K562 (cell line): ENCODE data around the gene ZFAND3. TPM values are rescaled to one million over a fixed set of nuclear protein-coding genes. Genes with fewer than 3 reads are reported as not detected.

ENCODE experiments used
- ATAC-seq: fragments of 200-7000 bp; cut with Tn5 transposase; 3 replicates; pipeline ENCODE4 v1.9.1; 2020; ENCODE audit warnings: moderate library complexity
- BruUV-seq: library from RNA; stranded (reverse); fragments of 400-500 nt; replicated peaks from 2 replicates; lab custom pipeline; 2021; lab: Mats Ljungman, UMichigan
- CTCF ChIA-PET: fragments of 300-600 bp; formaldehyde crosslinking; extraction: SDS; loops from one replicate; lab custom pipeline; 2021; ENCODE audit warnings: low intra/inter-chr PET ratio; lab: Yijun Ruan, JAX
- POLR2A ChIA-PET: fragments of 300-600, 350-650 bp; sonication (Branson Sonifier 250); formaldehyde crosslinking; extraction: SDS; loops from one replicate; lab custom pipeline; 2021; ENCODE audit warnings: antibody characterized with exemption, inconsistent platforms; lab: Yijun Ruan, JAX
- DNase-seq, 4 experiments: peaks; one replicate each; pipeline versions ENCODE4 v3.0.0 to v3.0.0-alpha.2; 2011 to 2018; ENCODE audit warnings: low spot score in 3 of 4, mixed read lengths in 3 of 4; ENCODE audit errors: extremely low read depth in 1 of 4
- FAIRE-seq: peaks from 2 replicates; lab custom pipeline; 2011; peaks lifted over from hg19 to GRCh38; lab: Jason Lieb, UNC
- H2AFZ ChIP-seq: 2 replicates; pipeline ENCODE4 v1.6.0; 2011; ENCODE audit warnings: low read depth, low read length, control low read depth, inconsistent platforms
- H3K27ac ChIP-seq: fragments of 200-600 bp; 3 replicates; pipeline ENCODE4 v1.8.0; 2011; ENCODE audit warnings: low read depth, mild to moderate bottlenecking, control low read depth, inconsistent platforms, low read length, moderate library complexity, mixed read lengths; ENCODE audit errors: extremely low read depth
- H3K27me3 ChIP-seq, 2 experiments: fragments of 300-600 bp in 1 of 2; 2 replicates in 1 of 2; 3 replicates in 1 of 2; pipeline versions ENCODE4 v1.6.0 to v1.8.0; 2011; ENCODE audit warnings: inconsistent platforms in 2 of 2, low read length in 2 of 2, mild to moderate bottlenecking in 1 of 2, mixed read lengths in 1 of 2, moderate library complexity in 1 of 2; ENCODE audit not compliant: control insufficient read depth in 2 of 2, insufficient read depth in 2 of 2
- H3K36me3 ChIP-seq: fragments of 300-600 bp; 3 replicates; pipeline ENCODE4 v1.8.0; 2011; ENCODE audit warnings: mild to moderate bottlenecking, low read length, inconsistent platforms; ENCODE audit not compliant: control insufficient read depth, insufficient read depth
- H3K4me1 ChIP-seq, 2 experiments: fragments of 200-600 bp in 1 of 2; replicated peaks in 1 of 2; 2 replicates in 1 of 2; 3 replicates in 1 of 2; pipeline versions ENCODE4 v1.5.1 to v1.8.0; 2011; ENCODE audit warnings: inconsistent platforms in 2 of 2, low read length in 2 of 2, mild to moderate bottlenecking in 1 of 2, mixed read lengths in 1 of 2, moderate library complexity in 1 of 2; ENCODE audit not compliant: control insufficient read depth in 2 of 2, insufficient read depth in 2 of 2
- H3K4me2 ChIP-seq: 2 replicates; pipeline ENCODE4 v1.6.1; 2011; ENCODE audit warnings: low read length, control low read depth, inconsistent platforms, mixed read lengths; ENCODE audit not compliant: insufficient read depth
- H3K4me3 ChIP-seq: fragments of 200-600 bp; sonication (generic), shearing (Covaris generic); 2 replicates; pipeline ENCODE4 v1.5.1; 2016; ENCODE audit warnings: control low read depth, inconsistent platforms
- H3K79me2 ChIP-seq: fragments of 200-600 bp; 3 replicates; pipeline ENCODE4 v1.8.0; 2011; ENCODE audit warnings: low read length, inconsistent platforms; ENCODE audit not compliant: control insufficient read depth, insufficient read depth
- H3K9ac ChIP-seq, 2 experiments: 2 replicates each; pipeline versions ENCODE4 v1.6.0 to v1.6.1; 2011; ENCODE audit warnings: low read depth in 2 of 2, low read length in 2 of 2, control low read depth in 1 of 2, inconsistent platforms in 1 of 2, mild to moderate bottlenecking in 1 of 2, mixed read lengths in 1 of 2; ENCODE audit not compliant: insufficient read depth in 1 of 2
- H3K9me1 ChIP-seq: one replicate; pipeline ENCODE4 v1.6.0; 2011; ENCODE audit warnings: inconsistent platforms, mild to moderate bottlenecking, low read length, moderate library complexity; ENCODE audit not compliant: control insufficient read depth, insufficient read depth
- H3K9me3 ChIP-seq: replicated peaks from 2 replicates; pipeline ENCODE4 v1.5.1; 2011; ENCODE audit warnings: low read depth, low read length, inconsistent platforms; ENCODE audit not compliant: control insufficient read depth, insufficient read depth
- H4K20me1 ChIP-seq: replicated peaks from 2 replicates; pipeline ENCODE4 v1.6.1; 2011; ENCODE audit warnings: low read length, inconsistent platforms, mixed read lengths; ENCODE audit not compliant: control insufficient read depth, insufficient read depth
- EHMT2 ChIP-seq: fragments of 450-650 bp; IDR thresholded peaks from 2 replicates; pipeline ENCODE4 v1.6.1; 2018; ENCODE audit warnings: antibody characterized with exemption
- ETV5 ChIP-seq: sonication (generic); formaldehyde crosslinking; IDR thresholded peaks from 2 replicates; pipeline ENCODE4 v1.4.0; 2020; ENCODE audit warnings: low read depth, mild to moderate bottlenecking, missing genetic modification reagents
- NBN ChIP-seq: fragments of 450-650 bp; IDR thresholded peaks from 2 replicates; pipeline ENCODE4 v1.6.1; 2016; ENCODE audit warnings: low read depth, mild to moderate bottlenecking
- POLR2G ChIP-seq: fragments of 200-400 bp; formaldehyde crosslinking; IDR thresholded peaks from 2 replicates; pipeline ENCODE4 v1.6.1; 2017; ENCODE audit warnings: low read depth, mild to moderate bottlenecking, antibody characterized with exemption, low read length, moderate library complexity
- RFX1 ChIP-seq: fragments of 450-650 bp; IDR thresholded peaks from 2 replicates; pipeline ENCODE4 v1.6.1; 2016; ENCODE audit warnings: mild to moderate bottlenecking, moderate library complexity
- TEAD1 ChIP-seq, 2 experiments: fragments of 450-650 bp in 1 of 2; sonication (generic) in 1 of 2; formaldehyde crosslinking; IDR thresholded peaks; 2 replicates each; pipeline versions ENCODE4 v1.4.0 to v1.8.0; 2020 to 2022; ENCODE audit warnings: mild to moderate bottlenecking in 2 of 2, missing genetic modification reagents in 1 of 2
- ZNF24 ChIP-seq: fragments of 450-650 bp; IDR thresholded peaks from 2 replicates; pipeline ENCODE4 v1.6.1; 2016
- ZNF785 ChIP-seq: fragments of 250-450 bp; sonication (Bioruptor Pico); IDR thresholded peaks from 2 replicates; pipeline ENCODE4 v1.4.0; 2020; ENCODE audit warnings: mild to moderate bottlenecking
- WGBS: fragments of 100-300 bp; shearing (Covaris generic); methylation state at CpG from one replicate; pipeline ENCODE4 v1.1.6; 2016; ENCODE audit warnings: low coverage, mixed read lengths; ENCODE audit not compliant: insufficient coverage; ENCODE audit errors: missing lambda C conversion rate; 5-methylcytosine and 5-hydroxymethylcytosine counted together
- in situ Hi-C: fragments of 300-500 bp; cut with MboI; formaldehyde crosslinking; loops from 4 replicates; pipeline ENCODE4 v1.15.0; 2018; ENCODE audit warnings: inconsistent platforms, mixed read lengths
- intact Hi-C: fragments of 100-400 bp; cut with micrococcal nuclease; formaldehyde crosslinking; loops from 2 replicates; pipeline ENCODE4 v1.14.2; 2022
- polyA plus RNA-seq, 8 experiments: library from polyadenylated mRNA; depleted of rRNA in 4 of 8; stranded (reverse) in 5 of 8; unstranded in 3 of 8; fragments of >200 nt; fragmentation: Nextera tagmentation in 2 of 8; fragmentation: Illumina TruSeq in 1 of 8; extraction: Ambion mirVana in 2 of 8; extraction: Trizol in 1 of 8; gene quantifications; 2 replicates each; pipeline versions ENCODE4 v1.2.1 to v1.2.3, GENCODE V29; 2011 to 2014; ENCODE audit warnings: inconsistent platforms in 1 of 8, missing spikeins in 1 of 8
- total RNA-seq, 7 experiments: library from RNA; depleted of rRNA in 6 of 7; stranded (reverse); fragments of >200 nt in 6 of 7; fragmentation: Illumina TruSeq in 2 of 7; extraction: Trizol in 2 of 7; gene quantifications; 2 replicates each; pipeline versions ENCODE4 v1.2.1 to v1.2.3, GENCODE V29; 2011 to 2021; ENCODE audit warnings: low replicate concordance in 1 of 7
- TF ChIP-seq, protein P1 (sequence below): fragments of 450-650 bp; formaldehyde crosslinking; IDR thresholded peaks from 2 replicates; pipeline ENCODE4 v1.4.0; 2020; ENCODE audit warnings: mild to moderate bottlenecking, moderate library complexity
- TF ChIP-seq, protein P2 (sequence below): IDR thresholded peaks from 3 replicates; pipeline ENCODE4 v1.6.1; 2011; ENCODE audit warnings: borderline replicate concordance, mild to moderate bottlenecking; ENCODE audit not compliant: insufficient read length, insufficient read depth

Gene ZFAND3
- total and polyA plus RNA-seq, 9 of the 15 experiments (the other 6 are each of a cell fraction or from before 2014, with no cell fraction given) = 0.81 to 26.6 (median 11.8) TPM

DNA sequence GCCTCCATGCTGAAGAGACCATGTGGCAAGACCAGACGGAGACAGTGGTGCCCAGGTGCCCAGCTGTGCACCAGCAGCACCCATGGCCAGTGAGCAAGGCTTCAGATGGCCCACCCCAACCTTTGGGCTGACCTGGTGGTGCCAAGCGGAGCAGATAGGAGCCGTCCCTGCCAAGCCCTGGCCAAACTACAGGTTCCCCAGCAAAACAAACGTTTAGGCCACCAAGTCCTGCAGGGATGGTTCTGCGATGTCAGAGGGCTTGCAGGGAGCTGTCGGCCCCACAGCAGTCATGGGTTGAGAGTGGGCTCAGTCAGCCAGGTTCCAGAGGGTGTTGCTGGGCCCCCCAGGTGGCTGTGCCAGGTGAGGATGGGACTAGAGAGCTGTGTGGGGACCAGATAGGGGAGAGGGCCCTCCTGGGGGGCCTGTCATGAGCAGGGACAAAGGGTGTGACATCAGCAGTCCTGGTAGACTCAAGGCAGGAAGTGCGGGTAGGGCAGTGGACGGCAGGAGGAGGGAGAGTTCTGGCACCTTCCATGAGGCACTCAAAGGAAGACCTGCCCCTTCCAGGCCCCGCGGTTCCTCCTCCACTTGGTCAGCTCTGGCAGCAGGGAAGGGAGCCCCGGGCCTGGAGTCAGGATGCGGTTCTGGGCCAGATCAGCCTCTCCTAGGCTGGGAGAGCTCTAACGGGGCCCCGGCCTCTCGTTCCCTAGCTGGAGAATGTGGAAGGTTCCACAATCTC lies 342.4 kb downstream of the ZFAND3 start:
- H4K20me1 ChIP-seq = peaks cover 3% of the 10 kb centered on the region; the same call in 1 of the 2 replicates
- H3K79me2 ChIP-seq = no peaks in the 10 kb centered on the region
- H3K4me3 ChIP-seq = no peak overlapping the region
- no peaks in the 10 kb centered on the region for H3K36me3 ChIP-seq
- ATAC-seq = no peak
- no peak overlapping the region for H2AFZ ChIP-seq
- in situ Hi-C loops = no loop called here
- H3K9me3 ChIP-seq = no peaks in the 10 kb centered on the region
- POLR2A ChIA-PET = no interaction called here
- 44% methylated on average over 15 of the region's 15 CpGs for WGBS
- no peak overlapping the region for H3K27ac ChIP-seq
- peaks cover 0 to 21% of the 10 kb centered on the region in 2 experiments; a peak in 2 of 5 replicates for H3K4me1 ChIP-seq
- peaks cover 0 to 7% of the 10 kb centered on the region in 2 experiments; a peak in 1 of 5 replicates for H3K27me3 ChIP-seq
- BruUV-seq = no TSS peak
- intact Hi-C loops = no loop called here
- no peak overlapping the region for H3K4me2 ChIP-seq
- CTCF ChIA-PET = no interaction called here
- no peak overlapping the region for H3K9ac ChIP-seq
- no peak for DNase-seq
- no peaks in the 10 kb centered on the region for H3K9me1 ChIP-seq
- TF ChIP-seq ETV5 (CRISPR knock-in tag) = no peak
- FAIRE-seq = no peak

DNA sequence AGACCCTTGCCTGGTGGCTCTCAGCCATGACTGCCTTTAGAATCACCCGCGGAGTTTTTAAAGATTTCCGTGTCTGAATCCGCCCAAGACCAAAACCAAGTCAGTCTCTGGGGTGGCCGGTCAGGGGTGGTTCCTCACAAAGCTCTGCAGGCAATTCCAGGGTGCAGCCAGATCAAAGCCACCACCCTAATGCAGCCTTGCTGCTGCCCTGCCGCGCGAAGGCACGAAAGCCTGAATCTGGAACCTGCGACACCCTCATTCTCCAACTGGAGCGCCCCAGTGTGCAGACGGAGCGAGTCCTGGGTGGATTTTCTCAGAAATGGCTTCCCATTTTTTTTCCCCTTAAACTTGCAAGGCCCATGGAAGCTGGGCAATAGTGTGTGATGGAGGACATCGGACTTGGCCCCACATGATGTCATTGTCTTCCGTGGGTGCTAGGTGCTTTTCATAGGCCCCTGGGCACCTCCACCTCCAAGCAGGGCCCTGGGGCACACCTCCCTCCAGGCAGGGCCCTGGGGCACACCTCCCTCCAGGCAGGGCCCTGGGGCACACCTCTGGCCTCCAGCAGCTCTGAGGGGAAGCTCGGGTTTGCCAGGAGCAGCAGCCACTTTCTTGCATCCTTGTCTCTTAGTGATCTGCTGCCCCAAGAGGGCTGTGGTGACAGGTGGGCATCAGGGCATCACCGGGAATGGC lies 343.1 kb downstream of the ZFAND3 start:
- ATAC-seq (no peak), FAIRE-seq (no peak), DNase-seq (no peak)
- in situ Hi-C loops = no loop called here
- ChIA-PET POLR2A (no interaction called here), CTCF (no interaction called here)
- no peak overlapping the region for H2AFZ ChIP-seq
- no peak overlapping the region for H3K4me3 ChIP-seq
- WGBS = 56% methylated on average over 17 of the region's 17 CpGs
- H3K4me1 ChIP-seq = peaks cover 0 to 23% of the 10 kb centered on the region in 2 experiments; a peak in 2 of 5 replicates
- H3K9me1 ChIP-seq = no peaks in the 10 kb centered on the region
- no peak overlapping the region; a peak in 1 of 4 replicates for H3K9ac ChIP-seq
- H4K20me1 ChIP-seq = peaks cover 3% of the 10 kb centered on the region; the same call in 1 of the 2 replicates
- no peaks in the 10 kb centered on the region for H3K9me3 ChIP-seq
- H3K27ac ChIP-seq = no peak overlapping the region
- TF ChIP-seq, protein P1, sequence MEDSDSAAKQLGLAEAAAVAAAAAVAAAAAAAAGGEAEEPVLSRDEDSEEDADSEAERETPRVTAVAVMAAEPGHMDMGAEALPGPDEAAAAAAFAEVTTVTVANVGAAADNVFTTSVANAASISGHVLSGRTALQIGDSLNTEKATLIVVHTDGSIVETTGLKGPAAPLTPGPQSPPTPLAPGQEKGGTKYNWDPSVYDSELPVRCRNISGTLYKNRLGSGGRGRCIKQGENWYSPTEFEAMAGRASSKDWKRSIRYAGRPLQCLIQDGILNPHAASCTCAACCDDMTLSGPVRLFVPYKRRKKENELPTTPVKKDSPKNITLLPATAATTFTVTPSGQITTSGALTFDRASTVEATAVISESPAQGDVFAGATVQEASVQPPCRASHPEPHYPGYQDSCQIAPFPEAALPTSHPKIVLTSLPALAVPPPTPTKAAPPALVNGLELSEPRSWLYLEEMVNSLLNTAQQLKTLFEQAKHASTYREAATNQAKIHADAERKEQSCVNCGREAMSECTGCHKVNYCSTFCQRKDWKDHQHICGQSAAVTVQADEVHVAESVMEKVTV (CRISPR knock-in tag) = no peak
- TF ChIP-seq POLR2G (peak; percentile 22; the same call in 1 of the 2 replicates), RFX1 (no peak), ZNF785 (CRISPR knock-in tag) (no peak), EHMT2 (no peak), ZNF24 (no peak), NBN (no peak), TEAD1 (CRISPR knock-in tag; IDR thresholded peaks at IDR 0.05) (no peak)
- TF ChIP-seq, protein P2, sequence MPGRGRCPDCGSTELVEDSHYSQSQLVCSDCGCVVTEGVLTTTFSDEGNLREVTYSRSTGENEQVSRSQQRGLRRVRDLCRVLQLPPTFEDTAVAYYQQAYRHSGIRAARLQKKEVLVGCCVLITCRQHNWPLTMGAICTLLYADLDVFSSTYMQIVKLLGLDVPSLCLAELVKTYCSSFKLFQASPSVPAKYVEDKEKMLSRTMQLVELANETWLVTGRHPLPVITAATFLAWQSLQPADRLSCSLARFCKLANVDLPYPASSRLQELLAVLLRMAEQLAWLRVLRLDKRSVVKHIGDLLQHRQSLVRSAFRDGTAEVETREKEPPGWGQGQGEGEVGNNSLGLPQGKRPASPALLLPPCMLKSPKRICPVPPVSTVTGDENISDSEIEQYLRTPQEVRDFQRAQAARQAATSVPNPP = no peak
- no peak overlapping the region for H3K4me2 ChIP-seq
- BruUV-seq = no TSS peak
- intact Hi-C loops = no loop called here
- no peaks in the 10 kb centered on the region for H3K36me3 ChIP-seq
- H3K27me3 ChIP-seq = peaks cover 0 to 7% of the 10 kb centered on the region in 2 experiments; a peak in 1 of 5 replicates
- H3K79me2 ChIP-seq = no peaks in the 10 kb centered on the region
